RKO (cell line): ENCODE data around the gene COIL.
"Not testable (repeated sequence)": the region's sequence is repeated elsewhere in the genome, so short reads cannot be mapped to it uniquely, and the experiment has no call there.

ENCODE experiments used
- DNase-seq: peaks from one replicate; pipeline ENCODE4 v3.0.0-alpha.2; 2016; ENCODE audit warnings: low spot score

COIL gene

GRCh38 chr17:56960596-56961538, at the start of gene COIL:
Gene COIL (minus strand): TSS chr17:56961050. CDS start chr17:56961019, 31 bp downstream.
- peak; percentile 92 for DNase-seq

DNA sequence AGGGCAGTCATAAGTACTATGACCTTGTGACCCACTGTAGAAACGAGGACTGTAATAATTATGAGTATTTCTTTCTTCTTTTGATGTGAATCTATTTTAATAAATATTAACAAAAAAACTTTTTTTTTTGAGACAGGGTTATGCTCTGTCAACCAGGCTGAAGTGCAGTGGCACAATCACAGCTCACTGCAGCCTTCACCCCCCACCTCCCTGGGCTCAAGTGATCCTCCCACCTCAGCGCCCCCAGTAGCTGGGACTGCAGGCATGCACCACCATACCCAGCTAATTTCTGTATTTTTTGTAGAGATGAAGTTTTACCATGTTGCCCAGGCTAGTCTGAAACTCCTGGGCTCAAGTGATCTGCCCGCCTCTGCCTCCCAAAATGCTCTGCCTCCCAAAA, 49.6 kb upstream of the COIL start:
- DNase-seq, result no peak

GRCh38 chr17:57009737-57010445, 49.0 kb upstream of the COIL start:
- peak; percentile 70 for DNase-seq

- DNase-seq, result no peak
Observed at GRCh38 chr17:57008958-57009357, 48.1 kb upstream of the COIL start.

GRCh38 chr17:57006040-57006439, 45.2 kb upstream of the COIL start:
- no peak for DNase-seq

DNA sequence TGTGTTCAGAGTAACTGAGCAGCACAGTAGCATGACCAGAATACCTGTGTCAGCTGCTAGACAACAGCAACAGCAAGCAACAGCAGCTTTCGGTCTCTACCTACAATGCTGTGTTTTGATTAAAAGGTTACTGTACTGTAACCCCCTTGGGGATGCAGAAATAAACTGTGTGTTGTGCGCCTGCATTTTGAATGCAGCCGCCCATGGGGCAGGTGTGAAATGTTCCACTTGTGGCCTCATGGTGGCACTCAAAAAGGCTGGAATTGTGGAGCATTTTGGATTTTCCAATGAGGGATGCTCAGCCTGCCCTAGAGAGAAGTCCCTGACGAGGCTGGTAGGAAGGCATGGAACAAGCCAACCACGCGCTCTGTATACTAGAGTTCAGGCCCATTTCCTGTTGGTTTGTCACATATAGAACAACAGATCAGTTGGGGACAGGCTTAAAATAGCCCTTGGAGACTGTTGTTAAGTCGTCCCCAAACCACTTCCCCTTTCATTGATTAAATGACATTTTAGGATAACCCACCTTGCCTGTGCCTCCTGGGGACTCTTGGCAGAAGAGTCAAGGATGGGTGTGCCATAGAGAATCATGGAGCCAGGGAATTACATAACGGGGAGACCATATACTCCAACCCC, 44.2 kb upstream of the COIL start:
- DNase-seq, result no peak

DNA sequence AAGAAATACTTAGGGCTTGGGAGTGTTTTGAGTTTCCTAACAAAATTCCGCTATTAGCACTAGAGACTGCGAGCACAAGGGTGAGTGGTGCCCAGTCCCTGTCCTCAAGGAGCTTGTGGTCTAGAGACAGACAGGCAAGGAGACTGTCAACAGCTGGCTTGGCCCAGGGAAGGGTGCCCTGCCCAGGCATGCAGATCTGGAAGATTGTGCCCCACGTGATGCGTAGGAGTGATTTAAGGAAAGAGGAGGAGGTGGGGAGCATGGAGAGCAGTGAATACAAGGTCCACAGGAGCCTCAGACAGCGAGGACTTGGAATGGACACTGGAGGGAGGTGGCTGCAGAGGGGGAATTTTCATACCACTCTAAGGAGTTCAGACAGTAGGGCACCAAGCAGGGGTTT, 42.1 kb upstream of the COIL start:
- no peak for DNase-seq

GRCh38 chr17:57001541-57001940, 40.7 kb upstream of the COIL start:
- DNase-seq, result no peak

GRCh38 chr17:56997313-56997712, 36.5 kb upstream of the COIL start:
- DNase-seq, result no peak

DNA sequence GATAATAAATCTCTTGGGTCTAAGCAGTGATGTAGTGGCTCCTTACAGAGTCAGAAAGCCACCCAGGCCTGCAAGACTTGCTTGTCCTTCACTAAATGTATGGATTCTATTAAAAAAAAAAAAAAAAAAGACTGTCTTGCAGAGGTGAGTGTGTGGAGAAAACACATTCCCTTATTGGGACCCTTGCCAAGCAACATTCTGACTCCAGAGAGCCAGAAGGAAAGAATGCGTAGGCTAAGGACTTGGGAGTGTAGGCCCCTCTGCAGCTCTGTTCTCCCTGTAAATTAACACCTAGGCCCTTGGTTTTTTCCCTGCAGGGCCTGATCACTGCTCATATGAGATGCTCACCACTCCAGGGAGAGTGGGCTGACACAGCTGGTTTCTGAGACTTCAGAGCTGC, 34.9 kb upstream of the COIL start:
- no peak for DNase-seq

- DNase-seq, result no peak
Observed at GRCh38 chr17:56994009-56994792, 33.4 kb upstream of the COIL start.

- no peak for DNase-seq
Observed at GRCh38 chr17:56992364-56992763, 31.5 kb upstream of the COIL start.

- DNase-seq, result no peak
Observed at GRCh38 chr17:56988901-56989572, 28.2 kb upstream of the COIL start.

DNA sequence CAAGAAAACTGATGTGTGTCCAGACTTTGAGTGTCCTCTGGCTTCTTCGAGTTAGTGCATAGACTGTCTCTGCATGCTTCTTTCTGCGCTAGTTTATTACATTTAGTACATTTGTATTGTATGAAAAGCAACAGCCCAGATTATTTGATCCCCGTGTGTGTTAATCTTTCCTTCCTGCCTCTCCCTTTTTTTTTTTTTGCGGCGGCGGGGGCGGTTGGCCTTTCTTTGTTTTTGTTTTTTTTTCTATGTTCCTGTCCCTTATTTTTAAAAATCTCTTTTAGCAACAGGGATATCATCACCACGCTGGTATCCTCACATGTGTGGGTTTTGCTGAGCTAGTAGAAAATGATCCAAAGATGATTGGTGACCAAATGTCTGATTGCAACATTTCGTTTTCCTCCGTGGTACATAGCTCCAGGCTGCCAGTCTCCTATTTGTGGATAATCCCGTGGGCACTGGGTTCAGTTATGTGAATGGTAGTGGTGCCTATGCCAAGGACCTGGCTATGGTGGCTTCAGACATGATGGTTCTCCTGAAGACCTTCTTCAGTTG, 26.5 kb upstream of the COIL start:
- no peak for DNase-seq

DNA sequence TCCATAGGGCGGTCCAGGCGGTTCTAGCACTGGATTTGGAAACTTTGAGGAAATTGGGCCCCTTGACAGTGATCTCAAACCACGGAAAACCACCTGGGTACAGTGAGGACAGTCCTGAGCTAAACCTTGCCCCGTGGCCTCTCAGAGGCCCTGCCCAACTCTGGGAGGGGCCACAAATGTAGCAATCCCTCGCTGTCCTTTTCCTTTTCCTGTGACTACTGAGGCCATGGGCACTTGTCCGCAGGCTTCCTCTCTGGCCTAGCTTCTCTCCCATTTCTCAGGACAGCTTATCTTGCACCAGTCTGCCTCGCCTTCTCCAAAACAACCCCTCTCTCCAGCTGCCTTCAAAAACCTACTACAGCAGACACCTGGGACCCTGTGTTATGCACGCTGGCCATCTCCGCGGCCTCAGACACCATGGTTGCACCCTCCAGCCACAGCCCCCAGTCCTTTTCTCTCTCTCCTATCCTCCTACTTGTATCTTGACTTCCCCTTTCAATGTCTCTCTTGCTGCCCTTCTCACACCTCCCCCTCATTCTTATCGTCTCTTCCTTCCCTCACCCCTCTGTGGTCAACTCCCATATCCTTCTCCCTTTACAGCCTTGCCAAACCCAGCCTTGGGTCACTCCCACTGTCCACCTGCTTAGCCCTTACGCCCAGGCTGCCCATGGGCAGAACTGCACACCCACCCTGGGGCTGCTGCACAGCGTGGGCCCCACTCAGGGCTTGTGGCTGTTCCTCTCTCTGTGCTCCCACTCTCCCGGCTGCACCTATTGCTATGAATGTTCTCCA, 24.7 kb upstream of the COIL start:
- DNase-seq, result no peak

GRCh38 chr17:56983366-56983765, 22.5 kb upstream of the COIL start:
- no peak for DNase-seq

DNA sequence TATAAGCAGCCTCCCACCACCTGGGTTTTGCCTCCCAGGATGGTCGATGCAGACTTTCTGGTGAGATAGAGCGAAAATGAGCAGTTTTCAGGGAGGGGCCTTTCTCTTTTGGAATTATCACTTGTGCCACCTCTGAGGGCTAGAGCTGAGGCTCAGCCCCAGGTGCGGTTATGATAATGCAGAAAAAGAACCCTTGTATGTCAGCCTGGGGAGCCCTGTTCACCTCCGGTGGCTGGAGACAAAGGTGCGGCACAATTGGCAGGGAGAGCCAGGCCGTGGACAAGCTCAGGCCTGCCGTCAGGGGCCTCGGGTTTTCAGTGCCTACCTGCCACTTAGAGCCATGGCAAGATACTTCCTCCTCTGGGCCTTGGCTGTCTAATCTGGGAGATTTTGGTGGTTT, 21.5 kb upstream of the COIL start:
- DNase-seq, result no peak

DNA sequence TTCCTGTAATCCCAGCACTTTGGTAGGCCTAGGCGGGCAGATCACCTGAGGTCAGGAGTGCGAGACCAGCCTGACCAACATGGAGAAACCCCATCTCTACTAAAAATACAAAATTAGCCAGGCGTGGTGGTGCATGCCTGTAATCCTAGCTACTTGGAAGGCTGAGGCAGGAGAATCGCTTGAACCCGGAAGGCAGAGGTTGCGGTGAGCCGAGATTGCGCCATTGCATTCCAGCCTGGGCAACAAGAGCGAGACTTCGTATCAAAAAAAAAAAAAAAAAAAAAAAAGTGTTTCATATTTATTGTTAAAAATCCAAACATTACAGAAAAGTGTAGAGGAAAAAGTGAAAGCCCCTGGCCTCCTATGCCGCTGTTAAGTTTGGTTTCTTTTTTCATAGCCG, 19.7 kb upstream of the COIL start:
- not testable (repeated sequence) for DNase-seq

DNA sequence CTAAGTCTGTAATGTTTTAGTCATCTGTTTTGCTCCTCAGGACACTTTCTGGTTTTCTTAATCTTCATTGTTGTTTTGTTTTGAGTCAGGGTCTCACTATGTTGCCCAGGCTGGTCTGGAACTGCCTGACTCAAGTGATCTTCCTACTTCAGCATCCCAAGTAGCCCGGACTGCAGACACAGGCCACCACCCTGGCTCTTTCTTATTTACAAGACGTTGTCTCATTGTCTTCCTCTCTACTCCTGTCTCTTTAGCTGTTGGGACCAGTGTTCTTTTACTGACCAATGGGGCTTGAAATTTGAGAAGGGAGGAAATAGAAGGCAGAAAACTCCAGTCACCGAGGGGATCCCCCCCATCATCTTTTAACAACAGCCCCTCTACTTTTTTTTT, 18.2 kb upstream of the COIL start:
- peak; percentile 9 for DNase-seq

- DNase-seq, result peak; percentile 19
Observed at GRCh38 chr17:56978441-56979090, 17.7 kb upstream of the COIL start.
